ENCODE data around the gene SRRM1.

Gene SRRM1

GRCh38 chr1:24605534-24606295 is 37.4 kb upstream of the SRRM1 start:
- ChIA-PET CTCF (interaction anchor here (1.6 kb wide), 1 partner anchor 18 kb away, joined by 5 read pairs; no protein-coding TSS in a partner anchor), POLR2A (no interaction called here)
- DNase-seq (ENCODE audit: low read depth, low spot score) = no peak
- H3K4me3 ChIP-seq (ENCODE audit: low read depth, low read length) = no peak overlapping the region
- no peak for TF ChIP-seq CTCF (IDR thresholded peaks at IDR 0.05; ENCODE audit: insufficient read depth, low read length, missing control alignments)

GRCh38 chr1:24606296-24606605 is 36.9 kb upstream of the SRRM1 start:
- ChIA-PET CTCF (interaction anchor here (1.6 kb wide), 1 partner anchor 19 kb away, joined by 5 read pairs; no protein-coding TSS in a partner anchor), POLR2A (no interaction called here)
- no peak overlapping the region for H3K4me3 ChIP-seq (ENCODE audit: low read depth, low read length)
- TF ChIP-seq CTCF (IDR thresholded peaks at IDR 0.05; ENCODE audit: insufficient read depth, low read length, missing control alignments) = no peak
- DNase-seq (ENCODE audit: low read depth, low spot score) = no peak

GRCh38 chr1:24606621-24607020 is 36.5 kb upstream of the SRRM1 start:
- no peak overlapping the region for H3K4me3 ChIP-seq (ENCODE audit: low read depth, low read length)
- ChIA-PET POLR2A (no interaction called here), CTCF (no interaction called here)
- DNase-seq (ENCODE audit: low read depth, low spot score) = no peak
- TF ChIP-seq CTCF (IDR thresholded peaks at IDR 0.05; ENCODE audit: insufficient read depth, low read length, missing control alignments) = no peak

DNA sequence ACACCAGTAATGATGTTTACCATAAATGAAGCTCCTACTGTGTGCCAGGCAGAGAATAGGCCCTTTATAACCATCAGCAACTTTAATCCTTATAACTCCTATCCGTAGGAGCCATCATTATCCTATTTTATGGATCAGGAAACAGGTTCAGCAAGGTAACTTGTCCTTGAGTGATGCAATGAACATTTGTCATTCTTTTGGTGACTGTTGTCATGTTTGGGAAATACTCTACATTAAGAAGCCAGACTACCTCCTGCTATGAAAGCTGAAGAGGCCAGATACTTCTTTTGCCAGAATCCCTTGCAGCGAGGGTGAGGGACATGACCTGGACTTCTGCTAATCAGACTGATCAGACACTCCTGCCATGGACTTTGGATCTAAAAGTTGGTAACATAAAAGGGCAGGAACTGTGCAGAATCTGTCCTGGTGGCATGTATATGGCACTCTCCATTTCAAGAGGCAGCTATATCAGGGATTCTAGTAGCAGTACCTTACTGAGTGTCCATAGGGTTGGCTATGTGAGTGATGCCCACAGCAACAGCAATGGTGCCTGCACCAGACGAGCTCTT is 33.1 kb upstream of the SRRM1 start:
- H3K4me3 ChIP-seq (ENCODE audit: low read depth, low read length) = no peak overlapping the region
- ChIA-PET POLR2A (no interaction called here), CTCF (interaction anchor here (1.1 to 3.5 kb wide), 4 partner anchors 23 to 219 kb away, joined by 3 to 19 read pairs (median 5); no protein-coding TSS in a partner anchor)
- no peak for DNase-seq (ENCODE audit: low read depth, low spot score)
- TF ChIP-seq CTCF (IDR thresholded peaks at IDR 0.05; ENCODE audit: insufficient read depth, low read length, missing control alignments) = no peak

DNA sequence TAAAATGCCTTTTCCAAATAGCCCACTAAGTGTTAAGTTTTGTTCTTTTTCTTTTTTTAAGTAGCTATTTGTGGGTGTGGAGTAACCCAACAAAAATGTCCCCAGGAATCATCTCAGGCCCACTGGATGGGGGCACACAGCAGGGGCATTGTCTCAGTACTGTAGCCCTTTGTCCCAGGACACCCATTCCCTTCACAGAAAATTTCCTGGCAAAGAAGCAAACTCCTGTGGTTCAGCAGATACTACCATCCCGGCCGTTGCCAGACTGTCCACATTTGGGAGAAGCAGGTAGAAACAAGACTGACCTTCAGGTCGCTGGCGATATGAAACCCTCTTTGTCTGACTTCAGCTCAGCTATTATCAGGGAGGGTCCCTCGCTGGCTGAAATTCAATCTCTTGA is 23.7 kb upstream of the SRRM1 start:
- TF ChIP-seq CTCF (IDR thresholded peaks at IDR 0.05; ENCODE audit: insufficient read depth, low read length, missing control alignments) = no peak
- ChIA-PET CTCF (interaction anchor here (1.0 to 1.4 kb wide), 3 partner anchors 16 to 92 kb away, joined by 3 to 4 read pairs (median 4); no protein-coding TSS in a partner anchor), POLR2A (no interaction called here)
- no peak overlapping the region for H3K4me3 ChIP-seq (ENCODE audit: low read depth, low read length)
- DNase-seq (ENCODE audit: low read depth, low spot score) = no peak

GRCh38 chr1:24620678-24621077 is 22.4 kb upstream of the SRRM1 start:
- no peak for DNase-seq (ENCODE audit: low read depth, low spot score)
- H3K4me3 ChIP-seq (ENCODE audit: low read depth, low read length) = no peak overlapping the region
- TF ChIP-seq CTCF (IDR thresholded peaks at IDR 0.05; ENCODE audit: insufficient read depth, low read length, missing control alignments) = no peak
- CTCF ChIA-PET = interaction anchor here (1.0 to 4.4 kb wide), 2 partner anchors 15 to 229 kb away, joined by 3 to 37 read pairs; no protein-coding TSS in a partner anchor
- POLR2A ChIA-PET = no interaction called here
